HG02610 (cell line): ENCODE data around the gene SESN1.
"Not testable (repeated sequence)": the region's sequence is repeated elsewhere in the genome, so short reads cannot be mapped to it uniquely, and the experiment has no call there.

Source experiments
- ATAC-seq: cut with Tn5 transposase; IDR thresholded peaks from one replicate; pipeline ENCODE4 v1.9.1; 2021; ENCODE audit warnings: mild to moderate bottlenecking, moderate library complexity; ENCODE audit not compliant: unreplicated experiment

The SESN1 gene

DNA sequence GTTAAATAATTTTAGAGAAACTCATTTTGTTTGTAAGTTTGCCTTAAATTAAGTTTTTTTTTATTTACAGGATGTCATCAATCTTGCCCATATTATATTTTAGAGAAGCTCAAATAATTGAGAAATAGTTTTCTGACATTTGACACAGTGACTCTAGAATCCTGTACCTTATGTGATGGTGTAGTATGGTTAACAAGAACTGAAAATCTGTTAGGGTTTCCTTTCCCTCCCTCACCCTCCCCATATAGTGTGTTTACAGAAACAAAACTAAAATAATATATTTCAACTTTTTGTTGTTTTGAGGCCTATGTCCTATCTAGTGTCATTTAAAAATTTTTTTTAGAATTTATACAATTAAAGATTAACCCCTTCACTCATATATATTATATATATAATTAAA lies 91.8 kb downstream of the SESN1 start:
- no peak for ATAC-seq

GRCh38 chr6:109002051-109002697 lies 92.5 kb downstream of the SESN1 start:
- no peak for ATAC-seq

DNA sequence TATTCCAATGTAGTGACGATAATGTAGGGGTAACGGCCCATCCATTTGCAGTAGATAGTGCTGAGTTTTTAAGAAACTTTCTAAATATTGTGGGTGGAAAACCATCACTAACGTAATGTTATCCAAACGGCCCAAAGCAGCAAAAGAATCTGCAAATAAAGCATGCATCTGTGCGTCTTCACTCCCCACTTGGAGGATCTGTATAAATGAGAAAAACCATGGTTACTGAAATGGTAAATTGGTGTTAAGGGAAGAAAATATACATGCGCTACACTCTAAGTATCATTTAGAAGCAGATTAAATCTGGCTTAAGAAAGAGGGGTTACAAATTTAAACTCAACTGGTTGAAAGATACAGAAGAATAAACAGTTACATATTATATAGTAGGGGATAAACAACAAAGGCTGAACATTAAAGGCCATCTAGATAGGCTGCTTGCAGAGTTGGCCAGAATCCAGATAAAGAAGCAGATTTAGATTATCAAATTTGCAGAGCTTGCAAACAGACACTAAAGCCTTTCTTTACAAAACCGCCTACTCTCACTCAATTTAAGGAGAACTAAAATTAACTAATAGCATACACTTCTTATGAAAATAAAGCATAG lies 93.3 kb downstream of the SESN1 start:
- ATAC-seq, result no peak

DNA sequence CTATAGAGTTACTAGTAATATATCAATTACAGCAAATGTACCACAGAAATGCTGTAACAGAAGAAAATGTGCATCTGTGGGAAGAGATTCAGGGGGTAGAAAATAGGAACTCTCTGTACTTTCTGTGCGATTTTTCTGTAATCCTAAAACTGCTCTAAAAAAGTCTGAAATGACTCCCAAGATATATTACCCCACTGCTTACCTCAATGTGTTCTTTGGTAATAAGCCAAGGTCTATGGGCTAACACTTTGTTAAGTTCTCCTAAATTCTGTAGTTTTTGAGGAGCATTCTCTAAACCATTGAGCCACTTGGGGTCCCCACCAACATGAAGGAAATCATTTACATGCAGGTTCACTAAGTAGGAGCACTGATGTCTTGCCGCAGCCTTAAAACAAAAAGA lies 94.4 kb downstream of the SESN1 start:
- no peak for ATAC-seq

- ATAC-seq, result no peak
Measured at GRCh38 chr6:108999428-108999827, 95.2 kb downstream of the SESN1 start.

DNA sequence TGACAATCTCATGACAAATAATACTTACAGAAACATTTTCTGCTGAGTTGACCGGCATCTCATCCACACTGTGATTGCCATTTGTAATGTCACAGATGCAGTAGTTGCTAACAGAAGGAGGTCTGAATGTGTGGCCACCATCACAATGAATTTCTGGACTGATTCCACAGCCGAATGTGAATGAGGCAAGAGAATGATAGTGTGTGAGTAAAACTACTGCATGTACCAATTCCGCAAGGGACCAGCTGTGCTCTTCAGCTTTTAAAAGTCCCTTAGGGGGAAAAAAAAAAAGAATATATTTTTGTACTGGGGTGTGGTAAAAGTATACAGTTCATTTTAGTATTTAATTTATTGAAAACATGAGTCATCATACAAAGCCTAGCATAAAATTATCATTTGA lies 96.2 kb downstream of the SESN1 start:
- no peak for ATAC-seq

- ATAC-seq, result no peak
Measured at GRCh38 chr6:108996208-108996607, 98.4 kb downstream of the SESN1 start.

DNA sequence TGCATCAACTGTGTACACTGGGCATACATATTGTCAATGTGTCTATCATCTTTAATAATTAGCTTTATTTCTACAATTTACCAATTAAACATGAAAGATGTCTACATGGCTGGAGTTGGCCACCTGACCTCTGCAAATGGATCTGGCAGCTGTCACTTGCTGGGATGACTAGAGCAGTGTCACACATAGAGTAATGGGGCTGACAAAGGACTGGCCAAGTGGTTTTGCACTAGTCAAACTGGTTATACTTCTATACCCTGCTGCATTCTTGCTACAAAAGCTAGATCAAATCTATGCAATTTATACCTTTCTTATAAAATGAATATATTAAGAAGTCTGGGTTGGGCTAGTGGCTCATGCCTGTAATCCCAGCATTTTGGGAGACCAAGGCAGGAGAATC lies 99.3 kb downstream of the SESN1 start:
- ATAC-seq, result no peak

GRCh38 chr6:108993876-108994275 lies 100.8 kb downstream of the SESN1 start:
- ATAC-seq, result no peak

GRCh38 chr6:108989700-108990099 lies 104.9 kb downstream of the SESN1 start:
- no peak for ATAC-seq

DNA sequence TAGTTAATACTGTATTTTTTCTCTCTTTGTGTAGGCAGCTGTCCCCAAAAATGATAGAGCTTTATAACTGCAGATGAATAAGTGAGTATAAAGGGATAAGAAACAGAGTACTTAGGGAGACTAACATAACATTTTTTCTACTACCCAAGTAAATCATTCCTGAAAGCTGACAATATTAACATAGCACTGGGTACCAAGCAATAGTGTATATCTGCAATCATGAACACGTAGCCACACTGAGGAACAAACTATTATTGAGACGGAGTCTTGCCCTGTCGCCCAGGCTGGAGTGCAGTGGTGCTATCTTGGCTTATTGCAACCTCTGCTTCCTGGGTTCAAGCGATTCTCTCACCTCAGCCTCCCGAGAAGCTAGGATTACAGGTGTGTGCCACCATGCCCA lies 105.9 kb downstream of the SESN1 start:
- no peak for ATAC-seq

DNA sequence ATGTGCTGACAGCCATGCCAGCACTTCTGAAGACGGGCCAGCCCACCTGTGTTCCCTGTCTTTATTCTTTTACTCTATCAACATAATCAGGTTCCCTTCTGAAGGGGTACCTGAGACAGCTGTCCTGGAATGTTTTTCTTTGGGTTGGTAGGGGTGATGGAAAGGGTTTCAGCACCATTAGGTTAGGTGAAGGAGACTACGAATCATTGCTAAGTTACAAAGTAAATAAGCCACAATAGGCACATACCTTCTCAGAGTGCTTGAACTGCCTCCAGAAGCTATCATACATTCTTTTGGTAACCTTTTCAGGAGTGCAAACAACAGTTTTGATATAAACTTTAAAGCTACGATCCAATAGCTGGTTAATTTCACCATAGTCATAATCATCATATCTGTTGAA lies 106.3 kb downstream of the SESN1 start:
- ATAC-seq, result no peak

- no peak for ATAC-seq
Measured at GRCh38 chr6:108987156-108987555, 107.5 kb downstream of the SESN1 start.

- ATAC-seq, result no peak
Measured at GRCh38 chr6:108985301-108985700, 109.3 kb downstream of the SESN1 start.

- no peak for ATAC-seq
Measured at GRCh38 chr6:108983151-108983550, 111.5 kb downstream of the SESN1 start.

DNA sequence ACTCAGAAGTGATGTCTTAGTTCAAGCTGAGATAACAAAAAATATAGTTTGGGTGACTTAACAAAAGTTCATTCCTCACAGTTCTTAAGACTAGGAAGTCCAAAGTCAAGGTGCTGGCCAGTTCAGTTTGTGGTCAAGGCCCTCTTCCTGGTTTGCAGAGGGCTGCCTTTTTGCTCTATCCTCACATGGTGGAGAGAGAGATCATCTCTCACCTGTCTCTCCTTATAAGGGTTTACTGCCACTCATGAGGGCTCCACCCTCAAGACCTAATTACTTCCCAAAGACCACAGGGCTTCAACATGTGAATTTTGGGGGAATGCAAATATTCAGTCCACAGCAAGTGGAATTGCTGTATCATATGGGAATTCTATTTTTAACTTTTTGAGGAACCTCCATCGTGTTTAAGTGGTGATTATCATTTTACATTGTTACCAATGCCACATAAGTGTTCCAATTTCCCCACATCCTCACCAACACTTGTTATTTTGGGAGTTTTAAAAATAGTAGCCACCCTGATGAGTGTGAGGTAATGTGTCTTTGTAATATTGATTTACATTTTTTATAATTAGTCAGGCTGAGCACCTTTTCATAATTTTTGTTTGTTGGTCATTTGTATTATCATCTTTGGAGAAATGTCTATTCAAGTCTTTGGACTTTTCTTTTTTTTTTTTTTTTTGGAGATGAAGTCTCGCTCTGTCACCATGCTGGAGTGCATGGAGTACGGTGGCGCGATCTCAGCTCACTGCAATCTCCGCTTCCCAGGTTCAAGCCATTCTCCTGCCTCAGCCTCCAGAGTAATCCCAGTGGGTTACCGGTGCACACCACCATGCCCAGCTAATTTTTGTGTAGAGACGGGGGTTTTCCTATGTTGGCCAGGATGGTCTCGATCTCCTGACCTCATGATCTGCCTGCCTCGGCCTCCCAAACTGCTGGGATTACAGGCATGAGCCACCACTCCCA lies 112.2 kb downstream of the SESN1 start:
- no peak for ATAC-seq

- not testable (repeated sequence) for ATAC-seq
Measured at GRCh38 chr6:108978638-108979037, 116.0 kb downstream of the SESN1 start.

GRCh38 chr6:108974201-108974600 lies 120.4 kb downstream of the SESN1 start:
- ATAC-seq, result no peak

- no peak for ATAC-seq
Measured at GRCh38 chr6:108969776-108970175, 124.9 kb downstream of the SESN1 start.

- ATAC-seq, result no peak
Measured at GRCh38 chr6:108968325-108969316, 126.0 kb downstream of the SESN1 start.
